ENCODE data around the gene EVI5L. TPM values are rescaled to one million over a fixed set of nuclear protein-coding genes. Genes with fewer than 3 reads are reported as not detected.

The EVI5L gene
- total RNA-seq, 1 donor from 2014 or later = 21.5 TPM

DNA sequence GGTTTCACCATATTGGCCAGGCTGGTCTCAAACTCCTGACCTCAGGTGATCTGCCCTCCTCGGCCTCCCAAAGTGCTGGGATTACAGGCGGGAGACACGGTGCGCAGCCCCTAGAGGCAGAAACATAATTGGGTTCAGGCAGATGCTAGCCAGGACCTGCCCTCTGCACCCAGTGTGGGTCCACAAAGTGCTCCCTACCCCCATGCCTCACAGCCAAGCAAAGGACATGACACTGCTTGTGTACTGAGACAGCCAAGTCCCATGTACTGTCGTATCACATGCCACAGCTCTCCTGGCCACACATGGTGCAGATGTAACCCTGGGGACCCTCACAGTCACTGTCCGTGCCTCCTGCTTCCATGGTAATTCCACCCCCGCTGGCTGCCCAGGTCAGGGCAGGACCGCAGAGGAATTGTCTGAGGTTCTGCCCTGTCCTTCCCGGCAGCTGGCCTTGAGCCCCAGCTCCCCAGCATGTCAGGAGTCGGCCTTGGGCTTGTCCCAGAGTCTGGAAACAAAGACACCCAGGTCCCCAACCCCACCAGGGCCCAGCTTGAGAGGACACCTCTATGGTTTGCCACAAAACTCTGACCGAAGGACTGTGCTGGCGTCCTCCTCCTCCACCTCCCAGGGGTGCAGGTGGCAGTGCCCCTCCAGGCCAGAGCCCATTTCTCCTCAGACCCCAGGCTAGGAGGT lies 36.5 kb downstream of the EVI5L start:
- DNase-seq (ENCODE audit: missing footprints) (peak; percentile 43), ATAC-seq (no peak)
- intact Hi-C loops (cut with DNase I) = no loop called here

DNA sequence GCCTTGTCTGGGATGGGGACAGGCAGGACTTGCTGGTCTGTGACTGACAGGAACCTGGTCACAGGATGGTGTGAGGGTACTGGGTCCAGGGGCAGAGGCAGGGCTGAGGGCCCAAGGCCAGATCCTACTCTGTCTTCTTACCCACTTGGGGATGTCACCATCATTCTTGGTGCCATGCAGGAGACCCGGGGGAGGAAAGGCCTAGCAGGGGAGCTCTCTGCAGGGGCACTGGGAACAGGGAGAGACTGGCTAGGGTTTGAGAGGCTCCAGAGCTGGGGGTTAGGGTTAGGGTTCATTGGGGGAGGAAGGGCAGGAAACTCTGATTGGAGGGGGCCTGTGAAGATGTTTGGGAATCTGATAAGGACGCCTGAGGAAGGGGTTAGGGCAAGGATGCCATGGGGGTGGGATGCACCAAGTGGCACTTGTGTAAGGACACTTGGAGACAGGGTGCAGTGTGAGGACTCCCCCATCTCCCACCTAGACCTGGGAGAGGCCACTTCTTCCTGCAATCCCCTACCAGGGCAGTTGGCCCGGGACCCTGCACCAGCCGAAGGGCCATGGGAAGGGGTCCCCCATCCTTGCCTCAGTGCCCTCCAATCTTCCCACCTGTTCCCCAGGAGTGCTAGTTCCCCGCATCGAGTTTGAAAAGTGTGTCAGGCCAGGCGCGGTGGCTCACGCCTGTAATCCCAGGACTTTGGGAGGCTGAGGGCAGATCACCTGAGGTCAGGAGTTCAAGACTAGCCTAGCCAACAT lies 37.2 kb downstream of the EVI5L start:
- DNase-seq (ENCODE audit: missing footprints) = peak; percentile 5
- ATAC-seq = no peak
- intact Hi-C loops (cut with DNase I) = no loop called here

DNA sequence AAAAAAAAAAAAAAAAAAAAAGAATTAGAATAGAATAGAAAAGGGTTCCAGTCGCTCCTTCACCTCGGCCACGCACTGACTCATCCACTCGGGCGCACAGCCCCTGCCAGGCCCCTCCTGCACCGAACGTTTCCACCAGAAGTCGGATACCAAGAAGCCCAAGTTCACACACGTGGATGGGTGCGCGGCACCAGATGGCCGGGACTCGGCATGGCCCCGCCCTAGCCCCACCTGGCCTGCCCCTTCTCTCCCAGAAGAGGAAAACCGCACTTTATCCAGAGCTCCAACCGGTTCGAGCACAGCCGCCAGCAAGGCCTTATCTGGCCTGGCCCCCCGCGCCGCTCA lies 38.3 kb downstream of the EVI5L start:
- DNase-seq (ENCODE audit: missing footprints) (peak; percentile 45), ATAC-seq (no peak)
- intact Hi-C loops (cut with DNase I) = no loop called here

- intact Hi-C loops (cut with DNase I) = no loop called here
- DNase-seq (ENCODE audit: missing footprints) = peak; percentile 70
- peak; percentile 61 for ATAC-seq
These were observed 38.8 kb downstream of the EVI5L start for GRCh38 chr19:7868671-7869452.

GRCh38 chr19:7869453-7869909 lies 39.5 kb downstream of the EVI5L start:
- peak; percentile 77 for DNase-seq (ENCODE audit: missing footprints)
- intact Hi-C loops (cut with DNase I) = no loop called here

DNA sequence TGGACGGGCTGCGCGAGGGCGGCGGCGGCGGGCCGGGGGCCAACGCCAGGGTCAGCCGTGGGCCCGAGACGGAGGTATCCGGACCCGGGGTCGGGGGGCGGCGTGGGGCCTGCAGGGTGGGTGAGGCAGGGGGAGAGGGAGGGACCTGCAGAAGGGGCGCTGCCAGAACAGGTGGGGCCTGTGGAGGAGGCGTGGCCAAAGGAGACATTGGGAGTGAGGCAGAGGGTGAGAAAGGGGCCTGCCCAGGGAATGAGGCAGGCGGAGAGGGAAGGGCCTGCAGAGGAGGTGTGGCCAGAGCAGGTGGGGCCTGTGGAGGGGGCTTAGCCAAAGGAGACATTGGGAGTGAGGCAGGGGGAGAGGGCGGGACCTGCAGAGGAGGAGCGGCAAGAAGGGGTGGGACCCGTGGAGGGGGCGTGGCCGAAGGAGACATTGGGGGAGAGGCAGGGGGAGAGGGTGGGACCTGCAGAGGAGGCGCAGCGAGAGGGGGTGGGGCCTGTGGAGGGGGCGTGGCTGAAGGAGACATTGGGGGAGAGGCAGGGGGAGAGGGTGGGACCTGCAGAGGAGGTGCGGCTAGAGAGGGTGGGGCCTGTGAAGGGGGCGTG lies 40.0 kb downstream of the EVI5L start:
- intact Hi-C loops (cut with DNase I) = loop anchor here (2.0 kb wide), 1 partner anchor 33 kb away; the partner anchor contains the start of gene MAP2K7
- ATAC-seq = peak; percentile 6

More at GRCh38 chr19:7869453-7869909, 39.5 kb downstream of the EVI5L start:
- peak; percentile 43 for ATAC-seq

GRCh38 chr19:7870571-7871436 lies 40.8 kb downstream of the EVI5L start:
- peak; percentile 1 for DNase-seq (ENCODE audit: missing footprints)
- intact Hi-C loops (cut with DNase I) = loop anchor here (2.0 kb wide), 1 partner anchor 32 kb away; the partner anchor contains the start of gene MAP2K7
- ATAC-seq = peak; percentile 6

More for the DNA sequence above, 40.0 kb downstream of the EVI5L start:
- DNase-seq (ENCODE audit: missing footprints) = peak; percentile 65

DNA sequence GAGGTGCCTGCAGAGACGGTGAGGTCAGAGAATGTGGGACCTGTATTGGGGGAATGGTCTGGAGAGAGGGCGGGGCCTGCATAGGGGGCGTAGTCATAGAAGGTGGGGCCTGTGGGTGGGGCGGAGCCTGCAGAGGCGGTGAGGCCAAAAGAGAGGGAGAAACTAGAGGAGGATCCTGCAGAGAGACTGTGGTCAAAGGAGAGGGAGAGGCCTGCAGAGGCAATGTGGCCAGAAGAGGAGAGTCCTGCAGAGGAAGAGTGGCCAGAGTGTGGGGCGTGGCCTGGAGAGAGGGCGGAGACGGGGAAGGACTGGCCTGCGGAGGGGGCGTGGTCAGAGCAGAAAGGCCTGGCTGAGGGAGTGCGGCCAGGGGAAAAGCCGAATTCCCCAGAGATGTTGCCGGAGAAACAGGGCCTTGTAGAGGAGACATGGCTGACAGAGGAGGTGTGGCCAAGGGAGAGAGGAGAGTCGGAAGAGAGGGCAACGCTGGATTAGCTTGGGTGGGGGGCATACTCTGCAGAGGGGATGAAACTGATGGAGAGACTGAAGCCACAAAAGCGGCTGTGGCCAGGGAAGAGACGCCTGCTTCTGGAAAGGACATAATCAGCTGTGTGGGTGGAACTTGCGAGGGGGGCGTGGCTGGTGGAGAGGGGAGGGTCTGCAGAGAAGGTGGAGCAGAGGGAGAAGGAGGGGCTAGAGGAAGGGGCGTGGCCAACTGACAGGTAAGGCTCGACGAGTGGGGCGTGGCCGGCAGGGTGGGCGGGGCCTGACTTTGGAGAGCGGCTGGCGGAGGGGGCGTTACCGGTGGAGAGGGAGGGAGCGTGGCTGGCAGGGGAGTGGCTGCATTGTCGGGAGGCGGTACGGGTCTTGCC lies 41.7 kb downstream of the EVI5L start:
- intact Hi-C loops (cut with DNase I) = loop anchor here (2.0 kb wide), 1 partner anchor 31 kb away; the partner anchor contains the start of gene MAP2K7
- DNase-seq (ENCODE audit: missing footprints) (peak; percentile 91), ATAC-seq (peak; percentile 65)

GRCh38 chr19:7872306-7873204 lies 42.5 kb downstream of the EVI5L start:
- intact Hi-C loops (cut with DNase I) = no loop called here
- peak; percentile 53 for DNase-seq (ENCODE audit: missing footprints)
- no peak for ATAC-seq

GRCh38 chr19:7873304-7874075 lies 43.5 kb downstream of the EVI5L start:
- intact Hi-C loops (cut with DNase I) = no loop called here
- peak; percentile 8 for DNase-seq (ENCODE audit: missing footprints)

DNA sequence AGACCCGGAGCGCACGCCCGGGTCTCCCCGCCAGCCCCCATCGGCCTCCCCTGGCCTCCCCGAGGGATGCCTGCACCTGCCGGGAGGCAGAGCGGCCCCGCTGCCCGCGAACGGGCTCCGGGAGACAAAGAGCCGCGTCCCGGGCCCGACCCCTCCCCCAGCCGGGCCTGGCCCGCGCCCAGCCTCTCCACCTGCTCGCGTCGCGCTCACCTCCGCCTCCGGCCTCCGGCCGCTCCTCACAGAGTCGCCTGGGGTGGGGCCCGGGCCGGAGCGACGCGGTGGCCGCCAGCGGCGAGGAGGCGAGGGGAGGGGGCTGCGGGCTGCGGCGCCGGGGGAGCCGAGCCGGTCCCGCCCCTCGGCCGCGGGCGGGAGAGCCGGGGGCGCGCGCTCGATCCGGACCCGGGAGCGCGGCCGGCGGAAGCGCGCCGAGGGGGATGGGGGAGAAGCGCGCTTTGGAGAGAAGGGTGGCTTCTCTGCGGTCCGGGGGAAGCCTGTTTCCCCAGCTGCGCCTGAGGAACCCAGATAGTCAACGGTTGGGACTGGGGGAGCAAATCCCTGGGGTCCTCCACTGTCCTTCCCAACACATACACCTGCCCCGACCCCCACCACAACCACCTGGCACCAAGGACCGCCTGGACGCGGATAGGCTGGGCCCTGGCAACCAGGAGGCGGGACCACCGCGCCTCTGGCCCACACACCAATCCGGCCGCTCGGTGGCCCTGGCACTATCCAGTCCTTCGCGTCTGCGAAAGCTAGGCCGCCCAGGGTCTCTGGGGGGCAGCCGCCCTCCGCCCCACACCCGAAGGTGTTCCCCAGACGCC lies 44.3 kb downstream of the EVI5L start, which contains the start of gene PRR36:
Gene PRR36 (minus strand): TSS at position 315 of the 821 bp plus-strand sequence. CDS start 701 bp downstream, outside the sequence.
- peak; percentile 66 for DNase-seq (ENCODE audit: missing footprints)
- intact Hi-C loops (cut with DNase I) = no loop called here
- no peak for ATAC-seq

More at GRCh38 chr19:7873304-7874075, 43.5 kb downstream of the EVI5L start:
- no peak for ATAC-seq

DNA sequence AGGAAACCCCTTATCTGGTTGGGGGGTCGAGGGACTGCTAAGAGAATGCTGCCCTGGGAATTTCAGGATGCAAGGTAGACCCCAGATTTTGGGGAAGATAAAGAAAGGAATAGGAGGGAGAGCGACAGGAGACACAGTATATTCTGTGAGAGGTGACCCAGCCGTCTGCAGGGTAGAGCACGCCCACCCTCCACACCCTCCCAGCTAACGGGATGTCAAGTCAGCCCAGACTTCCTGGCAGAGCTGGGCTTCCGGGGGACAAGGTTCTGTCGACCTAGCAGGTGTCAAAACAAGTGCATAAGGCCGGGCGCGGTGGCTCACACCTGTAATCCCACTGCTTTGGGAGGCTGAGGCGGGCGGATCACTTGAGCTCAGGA lies 44.9 kb downstream of the EVI5L start:
- ATAC-seq (no peak), DNase-seq (ENCODE audit: missing footprints) (peak; percentile 67)
- intact Hi-C loops (cut with DNase I) = no loop called here

- intact Hi-C loops (cut with DNase I) = no loop called here
- ATAC-seq (no peak), DNase-seq (ENCODE audit: missing footprints) (no peak)
These were observed 47.3 kb downstream of the EVI5L start for GRCh38 chr19:7877249-7877836.
